Measurements from ENCODE around the gene LMO7. TPM values are rescaled to one million over a fixed set of nuclear protein-coding genes. Genes with fewer than 3 reads are reported as not detected.

The LMO7 gene
- total RNA-seq, 1 experiment from 2014 or later: 18.5 TPM

- no peak for DNase-seq (ENCODE audit: low spot score)
- no peak overlapping the region for H3K27ac Mint-ChIP-seq
- ATAC-seq: no peak
- H3K27me3 Mint-ChIP-seq (ENCODE audit: low read depth): no peaks in the 10 kb centered on the region
- CTCF ChIA-PET: interaction anchor here (1.3 to 1.7 kb wide), 3 partner anchors 27 to 208 kb away, joined by 3 to 6 read pairs (median 5); no protein-coding TSS in a partner anchor
- no peaks in the 10 kb centered on the region for H3K36me3 Mint-ChIP-seq
- POLR2A ChIA-PET: no interaction called here
- TF ChIP-seq FOXP1 (CRISPR knock-in tag; IDR thresholded peaks at IDR 0.05; ENCODE audit: borderline replicate concordance): no peak
- no peak for TF ChIP-seq NR2C2 (CRISPR knock-in tag; IDR thresholded peaks at IDR 0.05)
- no peak for TF ChIP-seq ESRRA (CRISPR knock-in tag; IDR thresholded peaks at IDR 0.05; ENCODE audit: borderline replicate concordance)
- TF ChIP-seq PRDM15 (CRISPR knock-in tag; IDR thresholded peaks at IDR 0.05): no peak
- no peak for TF ChIP-seq FOXJ3 (CRISPR knock-in tag; IDR thresholded peaks at IDR 0.05; ENCODE audit: borderline replicate concordance)
- TF ChIP-seq ATF2 (CRISPR knock-in tag; IDR thresholded peaks at IDR 0.05; ENCODE audit: borderline replicate concordance, low read depth): no peak
- no peak for TF ChIP-seq SP1 (CRISPR knock-in tag; conservative IDR thresholded peaks at IDR 0.05)
- no peak for TF ChIP-seq TP53 (CRISPR knock-in tag; IDR thresholded peaks at IDR 0.05)
- no peak for TF ChIP-seq SMAD3 (CRISPR knock-in tag; IDR thresholded peaks at IDR 0.05; ENCODE audit: borderline replicate concordance)
- TF ChIP-seq ATF6 (CRISPR knock-in tag; IDR thresholded peaks at IDR 0.05): no peak
- no peak for TF ChIP-seq ARID4B (CRISPR knock-in tag; IDR thresholded peaks at IDR 0.05; ENCODE audit: borderline replicate concordance)
- TF ChIP-seq IRF1 (CRISPR knock-in tag; IDR thresholded peaks at IDR 0.05): no peak
- TF ChIP-seq JUN (CRISPR knock-in tag; IDR thresholded peaks at IDR 0.05): no peak
- TF ChIP-seq USF2 (CRISPR knock-in tag; IDR thresholded peaks at IDR 0.05): no peak
- no peak for TF ChIP-seq ZNF423 (CRISPR knock-in tag; IDR thresholded peaks at IDR 0.05)
- no peaks in the 10 kb centered on the region for H3K9me3 Mint-ChIP-seq
- H3K4me3 Mint-ChIP-seq: no peak overlapping the region
- peaks cover 22% of the 10 kb centered on the region for H3K4me1 Mint-ChIP-seq
Observed at GRCh38 chr13:75904012-75904411, 267.9 kb downstream of the LMO7 start.

Measured in WTC11 (cell line).